HG03378 (cell line): ENCODE results near the gene NPIPB5.
"Not testable (repeated sequence)": the region's sequence is repeated elsewhere in the genome, so short reads cannot be mapped to it uniquely, and the experiment has no call there.

Experiments
- ATAC-seq: cut with Tn5 transposase; IDR thresholded peaks from one replicate; pipeline ENCODE4 v1.9.1; 2021; ENCODE audit warnings: mild to moderate bottlenecking, moderate library complexity; ENCODE audit not compliant: unreplicated experiment

The NPIPB5 gene

GRCh38 chr16:22510591-22510990, at the start of gene NPIPB5:
NPIPB5 (plus strand) TSS chr16:22510891; CDS start chr16:22513802, 2,911 bp downstream.
- not testable (repeated sequence) for ATAC-seq

GRCh38 chr16:22468846-22469245, 41.8 kb upstream of the NPIPB5 start:
- not testable (repeated sequence) for ATAC-seq

GRCh38 chr16:22537996-22538395, 27.3 kb downstream of the NPIPB5 start:
- not testable (repeated sequence) for ATAC-seq

- ATAC-seq = not testable (repeated sequence)
Observed at GRCh38 chr16:22544809-22545208, 34.1 kb downstream of the NPIPB5 start.

GRCh38 chr16:22546630-22547029, 35.9 kb downstream of the NPIPB5 start:
- ATAC-seq = not testable (repeated sequence)

GRCh38 chr16:22547170-22547765, 36.6 kb downstream of the NPIPB5 start:
- ATAC-seq = not testable (repeated sequence)

GRCh38 chr16:22549853-22550252, 39.2 kb downstream of the NPIPB5 start:
- ATAC-seq = not testable (repeated sequence)

- not testable (repeated sequence) for ATAC-seq
Observed at GRCh38 chr16:22551143-22551542, 40.5 kb downstream of the NPIPB5 start.

- not testable (repeated sequence) for ATAC-seq
Observed at GRCh38 chr16:22551651-22552050, 41.0 kb downstream of the NPIPB5 start.

- not testable (repeated sequence) for ATAC-seq
Observed at GRCh38 chr16:22556759-22557158, 46.1 kb downstream of the NPIPB5 start.
